Measurements from ENCODE around the gene RBP3.

Gene RBP3

DNA sequence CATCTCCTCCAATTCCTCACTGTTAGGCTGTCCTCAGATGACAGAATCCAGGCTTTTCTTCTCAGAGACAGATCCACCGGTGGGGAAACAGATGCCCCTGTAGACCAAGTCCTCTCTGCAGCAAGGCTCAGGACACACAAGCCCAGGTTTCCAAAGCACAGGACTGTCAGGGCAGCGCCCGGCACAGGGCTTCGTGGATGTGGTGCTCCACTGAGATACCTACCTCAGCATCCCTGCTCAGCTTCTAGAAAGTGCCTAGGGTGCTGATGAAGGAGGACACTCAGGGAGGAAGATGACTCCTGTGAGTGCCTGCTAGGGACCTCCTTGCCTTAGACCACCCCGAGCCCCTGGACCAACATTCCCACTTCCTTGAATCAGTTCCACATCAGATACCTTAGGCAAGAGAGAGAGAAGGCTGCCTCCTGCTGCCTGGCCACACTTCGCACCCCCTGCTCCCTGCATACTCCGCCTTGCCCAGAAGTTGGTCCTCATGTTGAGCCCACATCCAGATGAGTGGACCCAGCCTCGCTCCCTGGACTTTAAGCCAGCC, 8.9 kb upstream of the RBP3 start:
- no peak for DNase-seq

DNA sequence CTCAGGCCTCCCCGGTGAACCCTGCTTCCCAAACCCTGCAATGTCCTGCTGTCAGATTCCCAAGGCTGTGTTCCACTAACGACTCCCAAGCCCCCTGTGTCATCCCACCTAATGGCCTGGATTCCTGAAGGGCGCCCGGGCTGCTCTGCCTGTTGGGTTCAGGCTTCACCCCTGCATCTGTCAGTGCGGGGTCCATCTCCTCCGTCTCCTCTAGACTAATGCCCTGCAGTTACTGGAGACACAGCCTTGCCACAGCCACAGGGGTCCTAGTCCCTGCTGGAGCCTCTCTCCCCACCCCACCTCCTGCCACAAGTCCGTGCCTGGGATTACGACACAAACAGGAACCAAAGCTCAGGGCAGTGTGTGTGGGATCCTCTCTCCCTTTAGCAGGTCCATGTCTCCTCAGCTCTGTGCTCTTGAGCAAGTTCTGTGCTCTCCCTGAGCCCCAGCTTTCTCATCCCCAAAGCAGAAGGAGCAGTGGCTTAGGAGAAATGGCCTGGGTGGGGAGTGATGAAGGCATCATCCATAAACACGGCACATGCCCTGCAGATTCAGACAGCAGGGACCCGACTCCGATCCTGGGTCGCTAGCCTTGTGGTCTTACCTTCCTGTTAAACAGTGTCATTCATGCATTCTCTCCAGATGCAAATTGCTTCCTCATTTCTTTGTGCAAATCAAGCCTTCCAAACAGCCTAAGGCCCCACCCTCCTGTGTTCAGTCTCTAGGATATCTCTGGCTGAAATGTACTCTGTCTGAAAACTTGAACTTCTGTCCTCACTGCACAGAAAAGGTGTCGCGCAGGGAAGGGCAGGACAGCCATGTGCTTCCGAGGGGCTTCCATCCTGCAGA, 8.2 kb upstream of the RBP3 start:
- DNase-seq: no peak

DNA sequence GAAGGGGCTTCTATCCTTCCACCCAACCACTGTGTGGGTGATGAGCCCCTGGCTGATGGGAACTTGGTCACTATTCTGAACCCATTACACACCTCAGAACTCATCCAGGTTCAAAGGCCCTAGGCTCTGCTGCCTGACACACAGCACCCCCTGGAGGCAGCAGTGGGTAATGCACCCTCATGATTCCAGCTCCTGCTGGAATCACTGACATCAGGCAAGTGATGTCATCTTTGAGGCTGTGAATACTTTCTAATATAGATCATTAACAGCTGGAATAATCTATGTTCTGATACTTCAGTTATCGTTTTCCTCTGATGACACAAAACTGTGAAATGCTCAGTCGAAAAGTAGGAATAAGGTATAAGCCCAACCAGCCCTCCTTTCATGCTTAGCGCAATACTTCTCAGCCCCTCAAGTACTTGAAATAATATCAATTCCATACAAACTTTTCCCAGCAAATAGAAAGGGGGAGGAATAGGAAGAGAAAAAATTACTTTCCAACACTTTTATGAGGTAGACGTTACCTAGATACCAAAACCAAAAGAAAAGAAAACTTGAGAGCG, 7.5 kb upstream of the RBP3 start:
- peak; percentile 40 for DNase-seq

DNA sequence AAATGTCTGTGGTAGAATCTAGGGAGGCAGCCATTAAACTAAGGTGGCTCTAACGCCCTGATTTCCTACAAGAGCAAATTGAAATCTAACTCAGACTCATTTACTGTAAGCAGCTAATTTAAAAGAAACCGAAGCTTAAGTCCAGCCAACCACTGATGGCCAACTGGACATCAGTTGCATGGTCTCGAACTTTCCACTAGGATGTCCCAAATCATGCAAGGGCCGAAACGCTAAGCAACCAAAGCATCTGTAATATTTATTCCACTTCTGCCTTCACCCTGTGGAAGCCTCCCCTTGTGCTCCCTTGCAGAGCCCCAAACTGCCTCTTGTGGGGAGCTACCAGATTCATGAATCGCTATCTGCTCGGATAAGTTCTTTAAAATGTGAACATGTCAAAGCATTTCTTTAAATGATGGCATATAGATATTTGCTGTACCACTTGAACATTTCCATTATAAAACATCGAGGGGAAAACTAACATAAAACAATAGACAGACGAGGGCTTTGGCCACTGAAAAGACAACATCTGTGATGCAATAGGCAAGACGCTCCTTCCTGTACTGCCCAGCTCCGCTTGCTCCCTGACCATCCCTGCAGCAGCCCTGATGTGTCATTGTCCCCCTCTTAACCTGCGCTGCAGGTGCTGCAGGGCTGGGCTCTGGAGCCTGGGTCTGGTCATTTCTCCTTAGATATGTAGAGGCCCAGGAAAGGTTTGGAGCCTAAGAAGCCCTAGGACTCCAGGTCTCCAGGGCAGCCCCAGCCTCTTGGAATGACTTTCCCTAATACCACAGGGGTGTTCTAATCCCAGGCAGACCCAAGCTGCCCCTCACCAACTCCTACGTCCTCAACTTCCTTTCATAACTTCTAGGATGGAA, 2.9 kb upstream of the RBP3 start:
- no peak for DNase-seq

DNA sequence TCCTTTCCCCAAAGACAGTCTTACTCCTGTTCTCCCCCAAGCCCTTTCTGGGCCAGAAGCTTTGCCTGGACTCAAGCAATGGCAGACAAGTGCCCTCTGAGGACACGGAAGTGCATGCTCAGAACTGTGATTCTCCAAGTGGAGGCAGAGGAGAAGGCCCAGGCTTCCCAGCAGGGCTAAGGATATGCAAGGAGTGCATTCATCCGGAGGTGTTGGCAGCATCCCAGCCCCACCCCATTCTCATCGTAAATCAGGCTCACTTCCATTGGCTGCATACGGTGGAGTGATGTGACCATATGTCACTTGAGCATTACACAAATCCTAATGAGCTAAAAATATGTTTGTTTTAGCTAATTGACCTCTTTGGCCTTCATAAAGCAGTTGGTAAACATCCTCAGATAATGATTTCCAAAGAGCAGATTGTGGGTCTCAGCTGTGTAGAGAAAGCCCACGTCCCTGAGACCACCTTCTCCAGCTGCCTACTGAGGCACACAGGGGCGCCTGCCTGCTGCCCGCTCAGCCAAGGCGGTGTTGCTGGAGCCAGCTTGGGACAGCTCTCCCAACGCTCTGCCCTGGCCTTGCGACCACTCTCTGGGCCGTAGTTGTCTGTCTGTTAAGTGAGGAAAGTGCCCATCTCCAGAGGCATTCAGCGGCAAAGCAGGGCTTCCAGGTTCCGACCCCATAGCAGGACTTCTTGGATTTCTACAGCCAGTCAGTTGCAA, 1.4 kb upstream of the RBP3 start:
- DNase-seq: no peak

DNA sequence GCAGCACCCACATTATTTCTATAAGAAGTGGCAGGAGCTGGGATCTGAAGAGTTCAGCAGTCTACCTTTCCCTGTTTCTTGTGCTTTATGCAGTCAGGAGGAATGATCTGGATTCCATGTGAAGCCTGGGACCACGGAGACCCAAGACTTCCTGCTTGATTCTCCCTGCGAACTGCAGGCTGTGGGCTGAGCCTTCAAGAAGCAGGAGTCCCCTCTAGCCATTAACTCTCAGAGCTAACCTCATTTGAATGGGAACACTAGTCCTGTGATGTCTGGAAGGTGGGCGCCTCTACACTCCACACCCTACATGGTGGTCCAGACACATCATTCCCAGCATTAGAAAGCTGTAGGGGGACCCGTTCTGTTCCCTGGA, 874 bp upstream of the RBP3 start:
- no peak for DNase-seq

DNA sequence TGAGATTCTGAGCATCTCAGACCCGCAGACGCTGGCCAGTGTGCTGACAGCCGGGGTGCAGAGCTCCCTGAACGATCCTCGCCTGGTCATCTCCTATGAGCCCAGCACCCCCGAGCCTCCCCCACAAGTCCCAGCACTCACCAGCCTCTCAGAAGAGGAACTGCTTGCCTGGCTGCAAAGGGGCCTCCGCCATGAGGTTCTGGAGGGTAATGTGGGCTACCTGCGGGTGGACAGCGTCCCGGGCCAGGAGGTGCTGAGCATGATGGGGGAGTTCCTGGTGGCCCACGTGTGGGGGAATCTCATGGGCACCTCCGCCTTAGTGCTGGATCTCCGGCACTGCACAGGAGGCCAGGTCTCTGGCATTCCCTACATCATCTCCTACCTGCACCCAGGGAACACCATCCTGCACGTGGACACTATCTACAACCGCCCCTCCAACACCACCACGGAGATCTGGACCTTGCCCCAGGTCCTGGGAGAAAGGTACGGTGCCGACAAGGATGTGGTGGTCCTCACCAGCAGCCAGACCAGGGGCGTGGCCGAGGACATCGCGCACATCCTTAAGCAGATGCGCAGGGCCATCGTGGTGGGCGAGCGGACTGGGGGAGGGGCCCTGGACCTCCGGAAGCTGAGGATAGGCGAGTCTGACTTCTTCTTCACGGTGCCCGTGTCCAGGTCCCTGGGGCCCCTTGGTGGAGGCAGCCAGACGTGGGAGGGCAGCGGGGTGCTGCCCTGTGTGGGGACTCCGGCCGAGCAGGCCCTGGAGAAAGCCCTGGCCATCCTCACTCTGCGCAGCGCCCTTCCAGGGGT, 703 bp downstream of the RBP3 start:
- DNase-seq: no peak

DNA sequence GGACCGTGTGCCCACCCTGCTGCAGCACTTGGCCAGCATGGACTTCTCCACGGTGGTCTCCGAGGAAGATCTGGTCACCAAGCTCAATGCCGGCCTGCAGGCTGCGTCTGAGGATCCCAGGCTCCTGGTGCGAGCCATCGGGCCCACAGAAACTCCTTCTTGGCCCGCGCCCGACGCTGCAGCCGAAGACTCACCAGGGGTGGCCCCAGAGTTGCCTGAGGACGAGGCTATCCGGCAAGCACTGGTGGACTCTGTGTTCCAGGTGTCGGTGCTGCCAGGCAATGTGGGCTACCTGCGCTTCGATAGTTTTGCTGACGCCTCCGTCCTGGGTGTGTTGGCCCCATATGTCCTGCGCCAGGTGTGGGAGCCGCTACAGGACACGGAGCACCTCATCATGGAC, 1.4 kb downstream of the RBP3 start:
- no peak for DNase-seq

DNA sequence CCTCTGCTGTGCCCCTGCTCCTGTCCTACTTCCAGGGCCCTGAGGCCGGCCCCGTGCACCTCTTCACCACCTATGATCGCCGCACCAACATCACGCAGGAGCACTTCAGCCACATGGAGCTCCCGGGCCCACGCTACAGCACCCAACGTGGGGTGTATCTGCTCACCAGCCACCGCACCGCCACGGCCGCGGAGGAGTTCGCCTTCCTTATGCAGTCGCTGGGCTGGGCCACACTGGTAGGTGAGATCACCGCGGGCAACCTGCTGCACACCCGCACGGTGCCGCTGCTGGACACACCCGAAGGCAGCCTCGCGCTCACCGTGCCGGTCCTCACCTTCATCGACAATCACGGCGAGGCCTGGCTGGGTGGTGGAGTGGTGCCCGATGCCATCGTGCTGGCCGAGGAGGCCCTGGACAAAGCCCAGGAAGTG, 1.8 kb downstream of the RBP3 start:
- no peak for DNase-seq

DNA sequence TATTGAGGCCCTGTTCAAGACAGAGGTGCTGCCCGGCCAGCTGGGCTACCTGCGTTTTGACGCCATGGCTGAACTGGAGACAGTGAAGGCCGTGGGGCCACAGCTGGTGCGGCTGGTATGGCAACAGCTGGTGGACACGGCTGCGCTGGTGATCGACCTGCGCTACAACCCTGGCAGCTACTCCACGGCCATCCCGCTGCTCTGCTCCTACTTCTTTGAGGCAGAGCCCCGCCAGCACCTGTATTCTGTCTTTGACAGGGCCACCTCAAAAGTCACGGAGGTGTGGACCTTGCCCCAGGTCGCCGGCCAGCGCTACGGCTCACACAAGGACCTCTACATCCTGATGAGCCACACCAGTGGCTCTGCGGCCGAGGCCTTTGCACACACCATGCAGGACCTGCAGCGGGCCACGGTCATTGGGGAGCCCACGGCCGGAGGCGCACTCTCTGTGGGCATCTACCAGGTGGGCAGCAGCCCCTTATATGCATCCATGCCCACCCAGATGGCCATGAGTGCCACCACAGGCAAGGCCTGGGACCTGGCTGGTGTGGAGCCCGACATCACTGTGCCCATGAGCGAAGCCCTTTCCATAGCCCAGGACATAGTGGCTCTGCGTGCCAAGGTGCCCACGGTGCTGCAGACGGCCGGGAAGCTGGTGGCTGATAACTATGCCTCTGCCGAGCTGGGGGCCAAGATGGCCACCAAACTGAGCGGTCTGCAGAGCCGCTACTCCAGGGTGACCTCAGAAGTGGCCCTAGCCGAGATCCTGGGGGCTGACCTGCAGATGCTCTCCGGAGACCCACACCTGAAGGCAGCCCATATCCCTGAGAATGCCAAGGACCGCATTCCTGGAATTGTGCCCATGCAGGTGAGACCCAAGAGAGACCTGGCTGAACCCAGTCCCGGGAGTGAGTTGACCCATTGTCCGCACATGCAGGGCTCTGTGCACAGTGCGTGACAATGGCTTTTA, 2.8 kb downstream of the RBP3 start:
- no peak for DNase-seq

DNA sequence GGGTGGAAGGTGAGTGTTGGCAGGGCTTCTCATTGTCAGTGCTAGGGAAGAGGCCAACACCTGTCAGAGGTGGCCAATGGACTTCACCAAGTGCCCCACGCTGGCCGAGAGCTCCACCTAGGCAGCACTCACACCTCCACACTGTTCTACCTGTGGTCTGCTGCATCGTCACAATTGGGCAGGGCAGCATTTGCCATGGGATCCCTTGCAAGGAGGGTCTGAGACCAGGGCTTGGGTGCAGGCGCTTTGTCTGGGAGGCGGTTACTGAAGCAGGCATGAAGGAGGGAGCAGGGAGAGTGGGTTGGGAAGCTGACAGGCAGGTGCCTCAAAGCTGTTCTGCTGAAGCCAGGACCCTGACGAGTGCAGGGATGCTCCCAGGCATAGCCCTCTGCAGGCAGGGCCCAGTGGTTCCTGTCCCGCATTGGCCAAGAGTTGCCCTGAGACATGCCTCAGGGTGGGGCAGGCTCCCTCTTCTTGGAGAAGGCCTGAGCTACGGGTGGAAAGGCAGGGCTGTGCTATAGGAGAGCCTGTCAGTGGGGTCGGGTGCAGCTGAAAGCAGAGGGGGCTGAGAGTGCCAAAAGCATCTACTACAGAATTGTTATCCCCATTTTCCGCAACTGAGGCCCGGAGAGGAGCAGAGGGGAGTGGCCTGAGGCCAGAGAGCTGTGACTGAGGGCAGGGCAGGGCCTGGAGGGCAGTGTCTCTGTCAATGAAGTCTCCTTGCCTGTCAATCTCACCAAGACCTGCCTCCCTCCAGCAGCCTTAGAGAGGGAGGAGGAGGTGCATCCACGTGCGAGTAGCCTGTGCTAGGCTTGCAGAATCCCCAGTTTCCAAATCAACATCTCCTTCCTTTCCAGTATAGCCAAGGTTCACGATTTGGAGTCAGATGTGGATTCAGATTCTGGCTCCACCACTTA, 4.0 kb downstream of the RBP3 start:
- DNase-seq: no peak

DNA sequence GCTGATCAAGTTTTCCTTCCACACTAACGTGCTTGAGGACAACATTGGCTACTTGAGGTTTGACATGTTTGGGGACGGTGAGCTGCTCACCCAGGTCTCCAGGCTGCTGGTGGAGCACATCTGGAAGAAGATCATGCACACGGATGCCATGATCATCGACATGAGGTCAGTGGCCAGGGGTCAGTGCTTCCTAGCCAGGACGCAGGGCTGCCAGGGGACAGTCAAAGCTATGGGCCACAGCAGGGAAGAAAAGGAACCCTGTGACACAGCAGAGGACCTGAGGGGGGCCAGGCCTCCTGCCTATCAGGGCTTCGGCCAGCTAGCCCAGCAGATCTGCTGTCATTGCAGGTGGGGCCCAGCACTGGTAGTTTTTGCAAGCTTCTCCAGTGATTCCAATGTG, 5.2 kb downstream of the RBP3 start:
- DNase-seq: no peak

DNA sequence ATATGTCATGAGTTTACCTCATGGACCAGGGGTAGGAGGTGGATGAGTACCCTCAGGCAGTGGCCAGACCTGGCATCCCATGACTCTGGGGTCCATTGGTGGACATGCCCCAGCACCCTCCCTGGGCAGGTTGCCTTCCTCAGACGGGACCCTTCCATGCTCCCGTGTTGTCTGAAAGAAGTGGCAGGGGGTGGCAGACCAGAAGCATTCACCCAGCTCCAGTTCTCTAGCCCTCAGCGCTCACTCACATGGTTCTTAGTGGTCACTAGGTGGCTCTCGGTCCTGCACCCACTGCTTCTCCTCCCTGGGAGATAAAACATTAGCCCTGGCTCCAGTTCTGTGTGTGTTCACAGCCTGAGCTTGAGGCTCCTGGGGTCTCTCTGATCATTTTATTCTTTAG, 6.0 kb downstream of the RBP3 start:
- DNase-seq: no peak

DNA sequence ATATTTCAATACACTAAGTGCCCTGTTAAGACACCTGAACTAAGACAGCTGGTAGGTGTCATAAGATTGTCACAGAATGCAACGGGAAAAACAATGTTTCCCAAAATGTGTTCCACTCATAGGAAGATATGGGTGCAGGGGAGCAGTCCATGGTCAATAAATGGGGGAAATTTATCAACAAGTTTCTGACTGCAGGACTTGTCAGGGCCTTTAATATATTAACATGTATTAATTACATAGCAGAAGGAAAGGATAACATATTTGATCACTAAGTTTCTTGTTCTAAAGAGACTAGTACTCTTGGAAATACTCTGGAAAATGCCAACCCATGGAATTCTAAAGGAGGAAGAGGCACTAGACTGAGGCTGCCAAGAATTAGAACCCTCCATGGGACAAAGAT, 6.7 kb downstream of the RBP3 start:
- no peak for DNase-seq

DNA sequence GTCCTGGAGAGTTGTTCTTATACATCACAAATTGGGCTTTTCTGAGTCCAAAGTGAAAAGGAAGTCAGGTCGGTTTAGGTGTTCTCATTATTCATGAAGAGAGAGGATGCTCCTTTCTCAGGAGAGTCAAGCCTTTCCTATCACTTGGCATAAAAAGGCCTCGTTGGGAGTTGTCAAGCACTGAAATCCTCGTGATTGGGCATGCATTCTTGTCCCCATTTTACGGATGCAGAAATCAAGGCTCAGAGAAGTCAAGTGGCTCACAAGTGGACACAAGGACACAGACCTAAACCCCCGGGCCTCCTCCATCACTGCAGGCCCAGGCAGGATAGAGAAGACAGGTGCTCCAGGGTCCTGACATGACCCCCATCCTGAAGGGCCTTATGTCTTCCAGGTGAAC, 8.5 kb downstream of the RBP3 start:
- DNase-seq: no peak

DNA sequence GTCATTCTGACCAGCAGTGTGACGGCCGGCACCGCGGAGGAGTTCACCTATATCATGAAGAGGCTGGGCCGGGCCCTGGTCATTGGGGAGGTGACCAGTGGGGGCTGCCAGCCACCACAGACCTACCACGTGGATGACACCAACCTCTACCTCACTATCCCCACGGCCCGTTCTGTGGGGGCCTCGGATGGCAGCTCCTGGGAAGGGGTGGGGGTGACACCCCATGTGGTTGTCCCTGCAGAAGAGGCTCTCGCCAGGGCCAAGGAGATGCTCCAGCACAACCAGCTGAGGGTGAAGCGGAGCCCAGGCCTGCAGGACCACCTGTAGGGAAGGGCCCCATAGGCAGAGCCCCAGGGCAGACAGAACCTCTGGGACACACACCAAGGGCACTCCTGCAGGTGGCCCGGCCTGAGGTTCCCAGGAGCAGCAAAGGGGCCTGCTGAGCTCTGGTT, 9.0 kb downstream of the RBP3 start:
- DNase-seq: no peak

DNA sequence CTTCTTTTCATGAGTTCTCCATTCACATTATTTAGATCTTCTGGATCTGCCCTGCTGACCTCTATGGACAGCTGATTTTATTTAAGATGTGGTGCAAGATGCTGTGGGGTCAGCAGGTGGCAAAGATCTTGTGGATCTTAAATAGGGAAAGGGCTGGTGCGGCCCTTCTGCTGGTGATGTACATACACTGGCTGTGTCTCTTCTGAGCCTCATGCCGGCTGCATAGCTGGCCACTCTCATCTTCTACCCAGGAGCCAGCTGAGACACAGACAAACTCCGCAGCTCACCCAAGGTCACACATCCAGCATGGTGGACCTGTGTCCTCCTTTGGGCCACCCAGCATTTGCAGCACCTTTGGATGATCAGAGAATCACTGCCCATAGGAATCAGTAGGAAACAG, 9.7 kb downstream of the RBP3 start:
- no peak for DNase-seq

DNA sequence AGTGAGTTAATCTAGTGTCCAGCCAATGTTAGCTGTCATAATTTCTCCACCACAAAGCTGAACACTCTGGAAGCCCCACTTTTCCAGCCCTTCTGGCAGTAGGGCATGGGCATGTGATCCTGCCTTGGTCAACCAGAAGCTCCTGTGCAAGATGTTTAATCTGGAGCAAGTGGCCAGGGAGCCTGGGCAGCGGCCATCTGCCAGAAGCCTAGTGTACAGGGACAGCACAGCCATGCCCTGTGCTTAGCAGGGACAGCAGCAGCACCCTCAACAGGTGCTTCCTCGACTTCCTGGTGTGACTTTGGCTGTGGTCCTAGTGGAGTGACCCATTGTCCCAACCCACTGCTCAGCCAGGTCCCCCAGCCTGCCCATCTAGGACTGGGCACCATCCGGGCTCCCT, 10.3 kb downstream of the RBP3 start:
- no peak for DNase-seq

DNA sequence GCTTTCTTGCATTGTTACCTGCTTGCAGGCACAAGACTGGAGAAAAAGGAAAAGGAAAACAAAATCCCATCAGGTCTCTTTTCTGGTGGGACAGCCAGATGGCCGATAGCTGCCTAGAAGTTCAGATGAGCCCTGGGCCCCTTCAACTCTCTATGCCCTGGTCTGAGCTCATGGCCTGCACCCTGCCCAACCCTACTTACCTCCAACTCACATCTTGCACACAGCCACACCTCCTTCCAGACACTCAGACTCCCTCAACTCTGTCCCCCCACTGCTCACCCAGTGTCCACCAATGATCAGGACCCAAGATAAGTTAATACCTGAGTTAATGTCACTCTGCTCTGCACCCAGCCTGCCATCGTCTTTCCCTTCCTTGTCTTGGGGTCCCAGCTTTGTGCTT, 10.9 kb downstream of the RBP3 start:
- no peak for DNase-seq
